Measurements from ENCODE around the gene CRYBB3. TPM values are rescaled to one million over a fixed set of nuclear protein-coding genes. Genes with fewer than 3 reads are reported as not detected.

Gene CRYBB3
- total RNA-seq, 1 experiment from 2014 or later, result not detected

GRCh38 chr22:25196326-25196725 lies 3.3 kb upstream of the CRYBB3 start:
- POLR2A ChIA-PET (ENCODE audit: low non-redundant PET), result no interaction called here
- intact Hi-C loops (cut with micrococcal nuclease; ENCODE audit: unreplicated experiment), result no loop called here

GRCh38 chr22:25197340-25197739 lies 2.3 kb upstream of the CRYBB3 start:
- TF ChIP-seq CTCF (conservative IDR thresholded peaks at IDR 0.05; ENCODE audit: low read depth, low read length) (no peak), EZH2 (IDR thresholded peaks at IDR 0.05; ENCODE audit: borderline replicate concordance, low read depth, low read length, poor library complexity, severe bottlenecking) (no peak)
- BruUV-seq (replicated peaks), result no TSS peak
- no peaks in the 10 kb centered on the region for H3K4me1 ChIP-seq (ENCODE audit: insufficient read depth, low read length, poor library complexity, severe bottlenecking)
- POLR2A ChIA-PET (ENCODE audit: low non-redundant PET), result no interaction called here
- H3K36me3 ChIP-seq (ENCODE audit: insufficient read depth, low read length, poor library complexity, severe bottlenecking), result no peaks in the 10 kb centered on the region
- CTCF ChIA-PET, result no interaction called here
- H3K4me3 ChIP-seq (ENCODE audit: low read depth, low read length, poor library complexity, severe bottlenecking), result no peak overlapping the region
- H3K9me3 ChIP-seq (ENCODE audit: low read depth, low read length, poor library complexity, severe bottlenecking), result no peaks in the 10 kb centered on the region
- intact Hi-C loops (cut with micrococcal nuclease; ENCODE audit: unreplicated experiment), result no loop called here
- H3K27me3 ChIP-seq (replicated peaks; ENCODE audit: insufficient read depth, low read depth, low read length, poor library complexity), result no peaks in the 10 kb centered on the region
- no peak overlapping the region for H3K27ac ChIP-seq (ENCODE audit: low read depth, low read length, poor library complexity, severe bottlenecking)
- DNase-seq (ENCODE audit: low spot score), result no peak

More at GRCh38 chr22:25196326-25196725, 3.3 kb upstream of the CRYBB3 start:
- Histone ChIP-seq H3K4me1 (ENCODE audit: insufficient read depth, low read length, poor library complexity, severe bottlenecking) (no peaks in the 10 kb centered on the region), H3K27ac (ENCODE audit: low read depth, low read length, poor library complexity, severe bottlenecking) (no peak overlapping the region), H3K4me3 (ENCODE audit: low read depth, low read length, poor library complexity, severe bottlenecking) (no peak overlapping the region), H3K27me3 (replicated peaks; ENCODE audit: insufficient read depth, low read depth, low read length, poor library complexity) (no peaks in the 10 kb centered on the region), H3K9me3 (ENCODE audit: low read depth, low read length, poor library complexity, severe bottlenecking) (no peaks in the 10 kb centered on the region), H3K36me3 (ENCODE audit: insufficient read depth, low read length, poor library complexity, severe bottlenecking) (no peaks in the 10 kb centered on the region)
- BruUV-seq (replicated peaks), result no TSS peak
- DNase-seq (ENCODE audit: low spot score), result no peak
- TF ChIP-seq CTCF (conservative IDR thresholded peaks at IDR 0.05; ENCODE audit: low read depth, low read length) (no peak), EZH2 (IDR thresholded peaks at IDR 0.05; ENCODE audit: borderline replicate concordance, low read depth, low read length, poor library complexity, severe bottlenecking) (no peak)
- CTCF ChIA-PET, result no interaction called here

GRCh38 chr22:25200967-25201366 lies 1.3 kb downstream of the CRYBB3 start:
- no peaks in the 10 kb centered on the region for H3K9me3 ChIP-seq (ENCODE audit: low read depth, low read length, poor library complexity, severe bottlenecking)
- H3K27ac ChIP-seq (ENCODE audit: low read depth, low read length, poor library complexity, severe bottlenecking), result no peak overlapping the region
- H3K4me1 ChIP-seq (ENCODE audit: insufficient read depth, low read length, poor library complexity, severe bottlenecking), result no peaks in the 10 kb centered on the region
- ChIA-PET CTCF (no interaction called here), POLR2A (ENCODE audit: low non-redundant PET) (no interaction called here)
- no peak overlapping the region for H3K4me3 ChIP-seq (ENCODE audit: low read depth, low read length, poor library complexity, severe bottlenecking)
- TF ChIP-seq EZH2 (IDR thresholded peaks at IDR 0.05; ENCODE audit: borderline replicate concordance, low read depth, low read length, poor library complexity, severe bottlenecking) (no peak), CTCF (conservative IDR thresholded peaks at IDR 0.05; ENCODE audit: low read depth, low read length) (no peak)
- no peak for DNase-seq (ENCODE audit: low spot score)
- BruUV-seq (replicated peaks), result no TSS peak
- intact Hi-C loops (cut with micrococcal nuclease; ENCODE audit: unreplicated experiment), result no loop called here
- H3K27me3 ChIP-seq (replicated peaks; ENCODE audit: insufficient read depth, low read depth, low read length, poor library complexity), result no peaks in the 10 kb centered on the region
- H3K36me3 ChIP-seq (ENCODE audit: insufficient read depth, low read length, poor library complexity, severe bottlenecking), result no peaks in the 10 kb centered on the region
